Fibroblast of villous mesenchyme (primary cell): ENCODE results near the gene DUSP22. TPM values are rescaled to one million over a fixed set of nuclear protein-coding genes. Genes with fewer than 3 reads are reported as not detected.

Source experiments
- DNase-seq: peaks from one replicate; pipeline ENCODE4 v3.0.0-alpha.2; 2010; ENCODE audit warnings: low read depth
- H3K4me3 ChIP-seq: 2 replicates; pipeline ENCODE4 v1.5.1; 2011; ENCODE audit warnings: low read depth, mild to moderate bottlenecking, low read length
- total RNA-seq: library from RNA; depleted of rRNA; stranded (reverse); fragments of >200 nt; gene quantifications from 2 replicates; pipeline ENCODE4 v1.2.3, GENCODE V29; 2012
- TF ChIP-seq, protein P1 (sequence below): IDR thresholded peaks from 2 replicates; pipeline ENCODE4 v1.5.1; 2012; ENCODE audit warnings: low read depth, mild to moderate bottlenecking, low read length; ENCODE audit not compliant: insufficient read depth

The DUSP22 gene
- total RNA-seq, 1 donor = 14.7 TPM

DNA sequence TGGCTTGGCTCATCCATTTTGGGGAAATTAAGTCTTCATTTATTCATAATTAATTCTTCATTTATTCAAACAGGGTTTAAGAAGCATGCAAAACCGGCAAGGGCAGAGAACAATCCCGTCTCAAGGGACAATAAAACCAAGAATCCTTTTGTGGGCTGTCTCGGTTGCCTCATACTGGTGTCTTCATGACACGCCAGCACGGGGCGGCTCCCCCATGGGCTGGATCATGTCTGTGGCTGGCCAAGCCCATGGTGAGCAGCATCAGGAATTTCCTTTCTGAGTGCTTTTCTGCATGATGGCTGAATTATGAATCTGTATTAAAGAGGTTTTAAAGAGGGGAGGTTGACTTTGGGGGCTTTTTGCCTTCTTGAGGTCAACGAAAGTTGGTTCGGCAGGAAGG is 38.3 kb upstream of the DUSP22 start:
- no peak for DNase-seq
- TF ChIP-seq, protein P1, sequence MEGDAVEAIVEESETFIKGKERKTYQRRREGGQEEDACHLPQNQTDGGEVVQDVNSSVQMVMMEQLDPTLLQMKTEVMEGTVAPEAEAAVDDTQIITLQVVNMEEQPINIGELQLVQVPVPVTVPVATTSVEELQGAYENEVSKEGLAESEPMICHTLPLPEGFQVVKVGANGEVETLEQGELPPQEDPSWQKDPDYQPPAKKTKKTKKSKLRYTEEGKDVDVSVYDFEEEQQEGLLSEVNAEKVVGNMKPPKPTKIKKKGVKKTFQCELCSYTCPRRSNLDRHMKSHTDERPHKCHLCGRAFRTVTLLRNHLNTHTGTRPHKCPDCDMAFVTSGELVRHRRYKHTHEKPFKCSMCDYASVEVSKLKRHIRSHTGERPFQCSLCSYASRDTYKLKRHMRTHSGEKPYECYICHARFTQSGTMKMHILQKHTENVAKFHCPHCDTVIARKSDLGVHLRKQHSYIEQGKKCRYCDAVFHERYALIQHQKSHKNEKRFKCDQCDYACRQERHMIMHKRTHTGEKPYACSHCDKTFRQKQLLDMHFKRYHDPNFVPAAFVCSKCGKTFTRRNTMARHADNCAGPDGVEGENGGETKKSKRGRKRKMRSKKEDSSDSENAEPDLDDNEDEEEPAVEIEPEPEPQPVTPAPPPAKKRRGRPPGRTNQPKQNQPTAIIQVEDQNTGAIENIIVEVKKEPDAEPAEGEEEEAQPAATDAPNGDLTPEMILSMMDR = no peak
- H3K4me3 ChIP-seq = no peak overlapping the region

DNA sequence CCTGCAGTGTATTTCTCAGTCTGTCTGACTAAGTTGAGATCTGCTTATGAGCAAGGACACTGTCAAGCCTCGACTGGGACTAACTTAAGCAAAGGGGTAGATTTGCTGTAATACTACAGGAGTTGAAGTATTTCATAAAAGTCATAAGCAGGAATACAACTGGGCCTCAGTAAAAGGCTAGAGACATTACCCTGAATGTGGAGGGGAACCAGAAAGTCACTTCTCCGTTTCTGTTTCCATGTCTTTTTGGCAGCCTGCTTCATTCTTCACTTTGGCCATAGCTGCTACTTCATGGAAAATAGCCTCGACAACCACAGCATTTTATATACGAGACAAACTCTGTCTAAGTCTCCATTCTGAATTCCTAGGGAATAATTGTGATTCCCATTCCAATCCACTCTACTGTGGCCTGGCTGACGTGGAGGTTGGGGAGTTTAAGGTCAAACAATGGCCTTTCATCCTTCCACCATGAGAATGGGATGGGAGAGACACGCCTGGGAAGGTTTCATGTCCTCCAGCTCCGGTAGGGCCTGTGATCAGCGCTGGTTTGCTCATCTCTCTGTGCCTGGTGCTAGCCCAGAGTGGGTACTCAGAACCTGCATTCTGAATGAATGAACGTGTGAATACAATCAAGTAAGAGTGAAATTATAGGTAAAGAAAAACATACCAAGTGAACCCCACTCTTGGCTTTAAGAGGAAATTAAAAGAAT is 37.1 kb upstream of the DUSP22 start:
- no peak overlapping the region for H3K4me3 ChIP-seq
- DNase-seq = no peak
- TF ChIP-seq, protein P1 = no peak

DNA sequence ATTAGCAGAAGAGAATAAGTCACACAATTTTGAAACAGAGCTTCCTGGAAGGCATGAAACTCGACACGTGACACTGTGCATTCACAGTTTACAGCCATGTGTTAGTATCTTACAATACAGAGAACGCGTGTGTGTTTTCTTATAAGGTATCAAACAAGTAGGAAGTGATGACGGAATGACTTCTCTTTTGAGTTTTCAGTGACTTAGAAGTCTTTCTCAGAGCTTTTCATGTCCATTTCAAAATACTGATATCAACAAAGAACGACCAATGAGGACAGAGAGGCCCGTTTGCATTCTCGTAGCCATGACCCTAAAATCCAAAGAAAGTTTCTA is 36.6 kb upstream of the DUSP22 start:
- DNase-seq = no peak
- TF ChIP-seq, protein P1 = no peak
- H3K4me3 ChIP-seq = no peak overlapping the region

DNA sequence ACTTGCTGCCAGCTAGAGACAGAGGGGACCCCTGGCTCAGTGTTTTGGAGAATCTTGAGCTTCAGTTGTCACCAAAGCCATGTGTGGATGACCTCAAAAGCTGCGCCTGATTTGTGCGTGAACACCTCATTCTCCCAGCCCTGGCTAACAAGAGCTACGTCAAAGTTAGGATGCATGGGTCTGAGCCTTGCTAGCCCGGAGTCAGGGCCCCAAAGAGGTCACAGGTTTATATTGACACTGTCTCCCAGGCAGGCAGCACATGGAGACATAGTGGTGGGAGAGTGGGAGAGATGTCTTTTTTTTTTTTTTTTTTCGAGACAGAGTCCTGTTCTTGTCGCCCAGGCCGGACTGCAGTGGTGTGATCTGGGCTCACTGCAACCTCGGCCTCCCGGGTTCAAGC is 36.1 kb upstream of the DUSP22 start:
- no peak for DNase-seq
- TF ChIP-seq, protein P1 = no peak
- no peak overlapping the region for H3K4me3 ChIP-seq

DNA sequence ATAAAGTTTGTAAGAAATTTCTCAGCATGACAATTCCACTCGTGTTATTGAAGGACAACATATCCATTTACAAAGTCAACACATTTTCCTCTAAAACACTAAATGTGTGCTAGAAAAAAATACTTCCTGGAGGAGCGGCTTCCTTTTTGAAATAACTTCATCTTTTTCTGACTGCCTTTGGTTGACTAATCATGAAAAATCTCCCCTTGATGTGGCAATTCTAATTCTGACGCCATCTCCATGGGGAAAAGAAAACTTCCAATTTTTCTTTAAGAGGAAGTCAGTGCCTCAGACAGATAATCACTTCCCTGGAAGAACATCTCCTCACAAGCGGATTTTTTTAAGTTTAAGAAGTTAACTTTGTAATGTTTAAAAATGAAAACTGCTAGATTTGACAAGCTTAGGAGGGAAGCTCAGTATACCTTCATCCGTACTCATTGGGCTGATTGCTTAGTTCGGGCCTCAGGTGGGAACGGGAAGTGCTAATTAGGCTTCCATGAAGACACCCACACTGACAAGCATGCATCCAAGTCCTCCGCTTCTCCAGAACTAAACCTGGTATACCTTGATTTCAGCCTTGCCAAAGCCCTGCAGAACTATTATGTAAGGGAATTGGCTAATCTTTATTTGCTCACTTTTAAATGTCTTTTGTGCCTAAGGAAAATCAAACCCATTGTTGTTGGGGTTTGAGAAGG is 35.1 kb upstream of the DUSP22 start:
- H3K4me3 ChIP-seq = no peak overlapping the region
- no peak for DNase-seq
- TF ChIP-seq, protein P1 = no peak

DNA sequence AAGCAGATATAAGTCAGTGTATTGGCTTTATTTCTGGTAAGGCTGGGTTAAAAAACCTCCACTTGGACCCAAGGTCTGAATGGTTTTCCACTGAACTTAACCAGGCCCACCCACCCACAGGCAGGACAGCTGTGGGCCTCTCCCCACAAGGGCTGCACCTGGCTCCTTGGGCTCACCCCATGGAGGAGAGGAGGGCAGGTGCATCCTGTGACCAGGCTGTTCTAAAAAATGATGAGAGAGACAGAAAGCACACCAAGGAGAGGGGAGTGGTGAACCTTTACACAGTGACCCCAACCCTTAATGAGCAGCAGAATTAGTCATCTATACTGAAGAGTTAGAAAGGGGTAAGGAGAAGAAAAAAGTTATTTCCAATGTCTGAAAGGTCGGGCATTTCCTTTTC is 34.5 kb upstream of the DUSP22 start:
- no peak overlapping the region for H3K4me3 ChIP-seq
- no peak for DNase-seq
- TF ChIP-seq, protein P1 = no peak

DNA sequence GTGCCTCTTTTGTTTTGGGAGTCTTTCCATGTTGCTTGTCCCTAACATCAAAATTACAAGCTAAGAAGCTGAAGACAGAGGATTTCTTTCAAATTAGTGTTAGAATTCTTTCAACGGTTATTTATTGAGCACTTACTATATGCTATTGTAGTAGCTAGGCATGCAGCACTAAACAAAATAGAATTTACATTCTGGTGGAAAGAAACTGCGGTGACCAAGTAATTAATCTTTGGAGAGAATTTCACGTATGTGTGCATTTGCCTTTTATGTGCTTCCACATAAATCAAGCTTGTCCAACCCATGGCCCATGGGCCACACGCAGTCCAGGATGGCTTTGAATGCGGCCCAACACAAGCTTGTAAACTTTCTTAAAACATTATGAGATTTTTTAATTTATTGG is 33.0 kb upstream of the DUSP22 start:
- DNase-seq = no peak
- TF ChIP-seq, protein P1 = no peak
- no peak overlapping the region for H3K4me3 ChIP-seq
